Neutrophil (primary cell): ENCODE data around the gene SLC34A1.

Source experiments
- H3K27ac ChIP-seq: fragments of 200-600 bp; sonication (generic); 2 replicates; pipeline ENCODE4 v1.5.1; 2016; ENCODE audit warnings: mild to moderate bottlenecking, moderate library complexity
- H3K27me3 ChIP-seq: fragments of 200-600 bp; sonication (generic); 2 replicates; pipeline ENCODE4 v1.6.0; 2016; ENCODE audit warnings: mild to moderate bottlenecking
- H3K36me3 ChIP-seq: fragments of 200-600 bp; sonication (generic); 2 replicates; pipeline ENCODE4 v1.5.1; 2017
- H3K4me1 ChIP-seq, 2 experiments: fragments of 200-600 bp in 1 of 2; sonication (generic) in 1 of 2; 1 replicate in 1 of 2; 2 replicates in 1 of 2; pipeline versions ENCODE4 v1.5.1 to v1.6.1; 2013 to 2016; ENCODE audit warnings: low read depth in 1 of 2, low read length in 1 of 2, mild to moderate bottlenecking in 1 of 2, moderate library complexity in 1 of 2; ENCODE audit not compliant: control insufficient read depth in 1 of 2, insufficient read depth in 1 of 2
- H3K4me3 ChIP-seq, 2 experiments: fragments of 200-600 bp in 1 of 2; sonication (generic) in 1 of 2; 1 replicate in 1 of 2; 2 replicates in 1 of 2; pipeline ENCODE4 v1.5.1; 2013 to 2016; ENCODE audit warnings: low read depth in 1 of 2, low read length in 1 of 2, mild to moderate bottlenecking in 1 of 2, moderate library complexity in 1 of 2
- H3K9me3 ChIP-seq: fragments of 200-600 bp; sonication (generic); 2 replicates; pipeline ENCODE4 v1.5.1; 2016
- TF ChIP-seq, protein P1 (sequence below): fragments of 200-600 bp; sonication (generic); IDR thresholded peaks from 2 replicates; pipeline ENCODE4 v1.5.1; 2016; ENCODE audit warnings: antibody characterized with exemption

SLC34A1 gene

GRCh38 chr5:177403792-177404640, 19.8 kb downstream of the SLC34A1 start:
- peaks cover 52% of the 10 kb centered on the region for H3K27me3 ChIP-seq
- H3K36me3 ChIP-seq = no peaks in the 10 kb centered on the region
- no peaks in the 10 kb centered on the region for H3K9me3 ChIP-seq
- TF ChIP-seq, protein P1, sequence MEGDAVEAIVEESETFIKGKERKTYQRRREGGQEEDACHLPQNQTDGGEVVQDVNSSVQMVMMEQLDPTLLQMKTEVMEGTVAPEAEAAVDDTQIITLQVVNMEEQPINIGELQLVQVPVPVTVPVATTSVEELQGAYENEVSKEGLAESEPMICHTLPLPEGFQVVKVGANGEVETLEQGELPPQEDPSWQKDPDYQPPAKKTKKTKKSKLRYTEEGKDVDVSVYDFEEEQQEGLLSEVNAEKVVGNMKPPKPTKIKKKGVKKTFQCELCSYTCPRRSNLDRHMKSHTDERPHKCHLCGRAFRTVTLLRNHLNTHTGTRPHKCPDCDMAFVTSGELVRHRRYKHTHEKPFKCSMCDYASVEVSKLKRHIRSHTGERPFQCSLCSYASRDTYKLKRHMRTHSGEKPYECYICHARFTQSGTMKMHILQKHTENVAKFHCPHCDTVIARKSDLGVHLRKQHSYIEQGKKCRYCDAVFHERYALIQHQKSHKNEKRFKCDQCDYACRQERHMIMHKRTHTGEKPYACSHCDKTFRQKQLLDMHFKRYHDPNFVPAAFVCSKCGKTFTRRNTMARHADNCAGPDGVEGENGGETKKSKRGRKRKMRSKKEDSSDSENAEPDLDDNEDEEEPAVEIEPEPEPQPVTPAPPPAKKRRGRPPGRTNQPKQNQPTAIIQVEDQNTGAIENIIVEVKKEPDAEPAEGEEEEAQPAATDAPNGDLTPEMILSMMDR = peak; percentile 97
- H3K4me1 ChIP-seq = peaks cover 51 to 53% of the 10 kb centered on the region in 2 experiments
- H3K4me3 ChIP-seq = peak overlapping the region; percentile 52 to 80
- H3K27ac ChIP-seq = peak overlapping the region; percentile 93

- no peaks in the 10 kb centered on the region for H3K36me3 ChIP-seq
- TF ChIP-seq, protein P1 = no peak
- H3K4me1 ChIP-seq = peaks cover 53 to 58% of the 10 kb centered on the region in 2 experiments
- H3K9me3 ChIP-seq = no peaks in the 10 kb centered on the region
- peak overlapping the region; percentile 93 for H3K27ac ChIP-seq
- peak overlapping the region; percentile 52 to 80 for H3K4me3 ChIP-seq
- peaks cover 45% of the 10 kb centered on the region for H3K27me3 ChIP-seq
Measured at GRCh38 chr5:177404641-177405179, 20.5 kb downstream of the SLC34A1 start.

- H3K27me3 ChIP-seq = peaks cover 39% of the 10 kb centered on the region
- TF ChIP-seq, protein P1 = no peak
- H3K27ac ChIP-seq = peak overlapping the region; percentile 93
- peaks cover 55 to 61% of the 10 kb centered on the region in 2 experiments for H3K4me1 ChIP-seq
- no peaks in the 10 kb centered on the region for H3K36me3 ChIP-seq
- H3K4me3 ChIP-seq = peak overlapping the region; percentile 52 to 80
- no peaks in the 10 kb centered on the region for H3K9me3 ChIP-seq
Measured at GRCh38 chr5:177405312-177405711, 21.1 kb downstream of the SLC34A1 start.

DNA sequence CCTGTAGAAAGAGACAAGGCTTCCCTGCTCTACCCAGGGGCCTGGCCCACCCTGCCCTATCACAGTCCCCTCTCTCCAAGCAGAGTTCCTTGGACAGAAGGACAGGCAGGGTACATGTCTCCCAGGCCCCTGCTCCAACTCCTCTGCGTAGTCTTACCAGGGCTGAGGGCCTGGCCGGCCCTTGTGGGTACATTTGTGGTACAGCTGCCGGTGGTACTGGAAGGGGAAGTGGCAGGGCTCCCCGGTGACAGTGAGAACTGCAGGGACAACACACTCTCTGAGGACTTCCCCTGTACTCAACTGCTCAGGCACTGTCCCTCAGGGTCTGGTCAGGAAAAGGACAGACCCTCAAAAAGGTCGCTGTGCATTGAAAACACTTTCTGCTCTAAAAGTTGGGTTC, 21.6 kb downstream of the SLC34A1 start:
- H3K4me1 ChIP-seq = peaks cover 60 to 66% of the 10 kb centered on the region in 2 experiments

DNA sequence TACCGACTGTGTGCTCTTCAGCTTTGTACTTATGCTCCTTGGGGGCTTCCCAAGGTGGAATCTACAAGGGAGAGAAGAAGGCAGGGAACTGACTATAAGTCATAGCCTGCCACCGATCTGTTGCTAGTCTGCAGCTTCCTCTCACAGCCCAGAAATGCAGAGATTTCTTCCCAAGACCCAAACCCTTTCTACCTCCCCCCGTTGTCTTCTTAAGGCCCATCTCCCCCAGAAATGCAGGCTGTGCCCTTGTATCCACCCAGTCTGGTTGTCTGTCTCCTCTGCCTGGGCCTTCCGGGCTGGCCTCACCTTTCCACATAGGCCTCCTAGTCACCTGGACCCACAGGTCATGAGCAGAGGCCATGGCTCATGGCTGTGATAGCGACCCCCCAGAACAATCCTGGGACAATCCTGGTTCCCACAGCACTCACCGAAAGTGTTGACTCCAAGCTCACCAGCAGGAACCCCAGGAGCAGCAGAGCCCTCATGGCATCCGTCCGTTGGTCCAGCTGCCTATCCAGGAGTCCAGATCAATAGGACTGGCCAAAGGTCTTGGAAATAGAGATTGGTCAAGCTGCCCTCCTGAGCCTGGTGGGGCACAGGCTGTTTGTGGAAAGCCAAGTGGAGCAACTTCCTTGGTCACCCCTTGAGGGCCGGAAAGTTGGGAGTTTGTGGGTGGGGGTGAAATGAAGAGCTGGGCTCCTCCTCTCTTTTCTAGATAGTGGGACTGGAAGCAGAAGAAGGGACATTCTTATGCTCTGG, 25.0 kb downstream of the SLC34A1 start, which contains the start of gene F12:
TSS of gene F12 (minus strand) at position 522 of the 759 bp plus-strand sequence. CDS start at position 485, 37 bp downstream.
- Histone ChIP-seq H3K4me3 (no peak within 1 kb of the TSS), H3K27ac (no peak within 1 kb of the TSS), H3K27me3 (no peaks in the 10 kb centered on the region), H3K36me3 (no peaks in the 10 kb centered on the region), H3K9me3 (no peaks in the 10 kb centered on the region), H3K4me1 (peaks cover 47 to 56% of the 10 kb centered on the region in 2 experiments)
- TF ChIP-seq, protein P1 = no peak

More for the DNA sequence above, 21.6 kb downstream of the SLC34A1 start:
- TF ChIP-seq, protein P1 = peak; percentile 93
- H3K4me3 ChIP-seq = peak overlapping the region; percentile 52 to 80
- H3K27ac ChIP-seq = peak overlapping the region; percentile 93
- no peaks in the 10 kb centered on the region for H3K9me3 ChIP-seq
- peaks cover 34% of the 10 kb centered on the region for H3K27me3 ChIP-seq
- no peaks in the 10 kb centered on the region for H3K36me3 ChIP-seq
